ENCODE data around the gene ATXN1.
A peak's percentile ranks its signal among the peaks of the same experiment; 100 is the strongest.

ATXN1 gene

GRCh38 chr6:16429669-16430068 is 331.6 kb downstream of the ATXN1 start:
- Histone ChIP-seq H3K4me3 (ENCODE audit: low read depth in 1 of 2, low read length in 2 of 2) (no peak overlapping the region), H3K9me3 (ENCODE audit: control insufficient read depth in 1 of 2, low read length in 2 of 2) (no peaks in the 10 kb centered on the region), H3K27ac (ENCODE audit: low read length) (no peak overlapping the region), H3K27me3 (ENCODE audit: low read depth, low read length) (no peaks in the 10 kb centered on the region), H3K36me3 (ENCODE audit: control insufficient read depth in 1 of 2, insufficient read depth in 2 of 2, low read length in 2 of 2) (no peaks in the 10 kb centered on the region), H3K4me1 (ENCODE audit: control insufficient read depth in 1 of 2, insufficient read depth in 2 of 2, low read length in 2 of 2) (peaks cover 9% of the 10 kb centered on the region in 2 donors)

GRCh38 chr6:16427124-16427523 is 334.1 kb downstream of the ATXN1 start:
- H3K4me1 ChIP-seq (ENCODE audit: control insufficient read depth in 1 of 2, insufficient read depth in 2 of 2, low read length in 2 of 2) = peaks cover 5 to 8% of the 10 kb centered on the region in 2 donors
- H3K27ac ChIP-seq (ENCODE audit: low read length) = no peak overlapping the region
- H3K36me3 ChIP-seq (ENCODE audit: control insufficient read depth in 1 of 2, insufficient read depth in 2 of 2, low read length in 2 of 2) = no peaks in the 10 kb centered on the region
- no peak overlapping the region for H3K4me3 ChIP-seq (ENCODE audit: low read depth in 1 of 2, low read length in 2 of 2)
- H3K27me3 ChIP-seq (ENCODE audit: low read depth, low read length) = no peaks in the 10 kb centered on the region
- no peaks in the 10 kb centered on the region for H3K9me3 ChIP-seq (ENCODE audit: control insufficient read depth in 1 of 2, low read length in 2 of 2)

GRCh38 chr6:16425881-16426615 is 335.2 kb downstream of the ATXN1 start:
- Histone ChIP-seq H3K27ac (ENCODE audit: low read length) (no peak overlapping the region), H3K9me3 (ENCODE audit: control insufficient read depth in 1 of 2, low read length in 2 of 2) (no peaks in the 10 kb centered on the region), H3K4me1 (ENCODE audit: control insufficient read depth in 1 of 2, insufficient read depth in 2 of 2, low read length in 2 of 2) (peaks cover 0 to 10% of the 10 kb centered on the region in 2 donors), H3K4me3 (ENCODE audit: low read depth in 1 of 2, low read length in 2 of 2) (no peak overlapping the region), H3K36me3 (ENCODE audit: control insufficient read depth in 1 of 2, insufficient read depth in 2 of 2, low read length in 2 of 2) (no peaks in the 10 kb centered on the region), H3K27me3 (ENCODE audit: low read depth, low read length) (no peaks in the 10 kb centered on the region)

- Histone ChIP-seq H3K9me3 (ENCODE audit: control insufficient read depth in 1 of 2, low read length in 2 of 2) (no peaks in the 10 kb centered on the region), H3K27ac (ENCODE audit: low read length) (peak overlapping the region; percentile 16), H3K36me3 (ENCODE audit: control insufficient read depth in 1 of 2, insufficient read depth in 2 of 2, low read length in 2 of 2) (no peaks in the 10 kb centered on the region), H3K4me1 (ENCODE audit: control insufficient read depth in 1 of 2, insufficient read depth in 2 of 2, low read length in 2 of 2) (peaks cover 0 to 12% of the 10 kb centered on the region in 2 donors), H3K4me3 (ENCODE audit: low read depth in 1 of 2, low read length in 2 of 2) (no peak overlapping the region), H3K27me3 (ENCODE audit: low read depth, low read length) (no peaks in the 10 kb centered on the region)
Observed at GRCh38 chr6:16421462-16421960, 339.7 kb downstream of the ATXN1 start.

GRCh38 chr6:16420715-16421461 is 340.4 kb downstream of the ATXN1 start:
- Histone ChIP-seq H3K27ac (ENCODE audit: low read length) (peak overlapping the region; percentile 16), H3K4me1 (ENCODE audit: control insufficient read depth in 1 of 2, insufficient read depth in 2 of 2, low read length in 2 of 2) (peaks cover 0 to 12% of the 10 kb centered on the region in 2 donors), H3K36me3 (ENCODE audit: control insufficient read depth in 1 of 2, insufficient read depth in 2 of 2, low read length in 2 of 2) (no peaks in the 10 kb centered on the region), H3K27me3 (ENCODE audit: low read depth, low read length) (no peaks in the 10 kb centered on the region), H3K4me3 (ENCODE audit: low read depth in 1 of 2, low read length in 2 of 2) (no peak overlapping the region), H3K9me3 (ENCODE audit: control insufficient read depth in 1 of 2, low read length in 2 of 2) (no peaks in the 10 kb centered on the region)

GRCh38 chr6:16420337-16420714 is 340.9 kb downstream of the ATXN1 start:
- H3K27me3 ChIP-seq (ENCODE audit: low read depth, low read length) = no peaks in the 10 kb centered on the region
- no peaks in the 10 kb centered on the region for H3K9me3 ChIP-seq (ENCODE audit: control insufficient read depth in 1 of 2, low read length in 2 of 2)
- H3K4me3 ChIP-seq (ENCODE audit: low read depth in 1 of 2, low read length in 2 of 2) = no peak overlapping the region
- peaks cover 0 to 12% of the 10 kb centered on the region in 2 donors for H3K4me1 ChIP-seq (ENCODE audit: control insufficient read depth in 1 of 2, insufficient read depth in 2 of 2, low read length in 2 of 2)
- peak overlapping the region; percentile 16 for H3K27ac ChIP-seq (ENCODE audit: low read length)
- no peaks in the 10 kb centered on the region for H3K36me3 ChIP-seq (ENCODE audit: control insufficient read depth in 1 of 2, insufficient read depth in 2 of 2, low read length in 2 of 2)

GRCh38 chr6:16419636-16420336 is 341.5 kb downstream of the ATXN1 start:
- Histone ChIP-seq H3K36me3 (ENCODE audit: control insufficient read depth in 1 of 2, insufficient read depth in 2 of 2, low read length in 2 of 2) (no peaks in the 10 kb centered on the region), H3K4me1 (ENCODE audit: control insufficient read depth in 1 of 2, insufficient read depth in 2 of 2, low read length in 2 of 2) (peaks cover 0 to 12% of the 10 kb centered on the region in 2 donors), H3K27me3 (ENCODE audit: low read depth, low read length) (no peaks in the 10 kb centered on the region), H3K4me3 (ENCODE audit: low read depth in 1 of 2, low read length in 2 of 2) (no peak overlapping the region), H3K27ac (ENCODE audit: low read length) (peak overlapping the region; percentile 16), H3K9me3 (ENCODE audit: control insufficient read depth in 1 of 2, low read length in 2 of 2) (no peaks in the 10 kb centered on the region)

GRCh38 chr6:16418151-16418550 is 343.1 kb downstream of the ATXN1 start:
- Histone ChIP-seq H3K27ac (ENCODE audit: low read length) (no peak overlapping the region), H3K4me3 (ENCODE audit: low read depth in 1 of 2, low read length in 2 of 2) (no peak overlapping the region), H3K27me3 (ENCODE audit: low read depth, low read length) (no peaks in the 10 kb centered on the region), H3K36me3 (ENCODE audit: control insufficient read depth in 1 of 2, insufficient read depth in 2 of 2, low read length in 2 of 2) (no peaks in the 10 kb centered on the region), H3K4me1 (ENCODE audit: control insufficient read depth in 1 of 2, insufficient read depth in 2 of 2, low read length in 2 of 2) (peaks cover 0 to 14% of the 10 kb centered on the region in 2 donors), H3K9me3 (ENCODE audit: control insufficient read depth in 1 of 2, low read length in 2 of 2) (no peaks in the 10 kb centered on the region)

- Histone ChIP-seq H3K27me3 (ENCODE audit: low read depth, low read length) (no peaks in the 10 kb centered on the region), H3K9me3 (ENCODE audit: control insufficient read depth in 1 of 2, low read length in 2 of 2) (no peaks in the 10 kb centered on the region), H3K36me3 (ENCODE audit: control insufficient read depth in 1 of 2, insufficient read depth in 2 of 2, low read length in 2 of 2) (no peaks in the 10 kb centered on the region), H3K27ac (ENCODE audit: low read length) (no peak overlapping the region), H3K4me3 (ENCODE audit: low read depth in 1 of 2, low read length in 2 of 2) (no peak overlapping the region), H3K4me1 (ENCODE audit: control insufficient read depth in 1 of 2, insufficient read depth in 2 of 2, low read length in 2 of 2) (peaks cover 0 to 8% of the 10 kb centered on the region in 2 donors)
Observed at GRCh38 chr6:16415677-16416076, 345.6 kb downstream of the ATXN1 start.

GRCh38 chr6:16414205-16414604 is 347.1 kb downstream of the ATXN1 start:
- Histone ChIP-seq H3K27ac (ENCODE audit: low read length) (no peak overlapping the region), H3K4me3 (ENCODE audit: low read depth in 1 of 2, low read length in 2 of 2) (no peak overlapping the region), H3K36me3 (ENCODE audit: control insufficient read depth in 1 of 2, insufficient read depth in 2 of 2, low read length in 2 of 2) (no peaks in the 10 kb centered on the region), H3K9me3 (ENCODE audit: control insufficient read depth in 1 of 2, low read length in 2 of 2) (no peaks in the 10 kb centered on the region), H3K27me3 (ENCODE audit: low read depth, low read length) (no peaks in the 10 kb centered on the region), H3K4me1 (ENCODE audit: control insufficient read depth in 1 of 2, insufficient read depth in 2 of 2, low read length in 2 of 2) (peaks cover 0 to 8% of the 10 kb centered on the region in 2 donors)

GRCh38 chr6:16413399-16413798 is 347.9 kb downstream of the ATXN1 start:
- Histone ChIP-seq H3K9me3 (ENCODE audit: control insufficient read depth in 1 of 2, low read length in 2 of 2) (no peaks in the 10 kb centered on the region), H3K4me3 (ENCODE audit: low read depth in 1 of 2, low read length in 2 of 2) (no peak overlapping the region), H3K4me1 (ENCODE audit: control insufficient read depth in 1 of 2, insufficient read depth in 2 of 2, low read length in 2 of 2) (peaks cover 0 to 8% of the 10 kb centered on the region in 2 donors), H3K27me3 (ENCODE audit: low read depth, low read length) (no peaks in the 10 kb centered on the region), H3K27ac (ENCODE audit: low read length) (no peak overlapping the region), H3K36me3 (ENCODE audit: control insufficient read depth in 1 of 2, insufficient read depth in 2 of 2, low read length in 2 of 2) (no peaks in the 10 kb centered on the region)

Data from muscle layer of duodenum (tissue), 2 donors.